Stimulated activated CD4-positive, alpha-beta T cell treated with anti-CD3 and anti-CD28 coated beads, TNF-alpha, amount 100 ng/mL, for 48 hours (primary cell): Measurements from ENCODE around the gene HOXB5.

Source experiments
- DNase-seq, 3 donors: peaks; one replicate each; pipeline ENCODE4 v3.0.0-alpha.2; 2020; ENCODE audit warnings: low read depth in 3 of 3

HOXB5 gene

DNA sequence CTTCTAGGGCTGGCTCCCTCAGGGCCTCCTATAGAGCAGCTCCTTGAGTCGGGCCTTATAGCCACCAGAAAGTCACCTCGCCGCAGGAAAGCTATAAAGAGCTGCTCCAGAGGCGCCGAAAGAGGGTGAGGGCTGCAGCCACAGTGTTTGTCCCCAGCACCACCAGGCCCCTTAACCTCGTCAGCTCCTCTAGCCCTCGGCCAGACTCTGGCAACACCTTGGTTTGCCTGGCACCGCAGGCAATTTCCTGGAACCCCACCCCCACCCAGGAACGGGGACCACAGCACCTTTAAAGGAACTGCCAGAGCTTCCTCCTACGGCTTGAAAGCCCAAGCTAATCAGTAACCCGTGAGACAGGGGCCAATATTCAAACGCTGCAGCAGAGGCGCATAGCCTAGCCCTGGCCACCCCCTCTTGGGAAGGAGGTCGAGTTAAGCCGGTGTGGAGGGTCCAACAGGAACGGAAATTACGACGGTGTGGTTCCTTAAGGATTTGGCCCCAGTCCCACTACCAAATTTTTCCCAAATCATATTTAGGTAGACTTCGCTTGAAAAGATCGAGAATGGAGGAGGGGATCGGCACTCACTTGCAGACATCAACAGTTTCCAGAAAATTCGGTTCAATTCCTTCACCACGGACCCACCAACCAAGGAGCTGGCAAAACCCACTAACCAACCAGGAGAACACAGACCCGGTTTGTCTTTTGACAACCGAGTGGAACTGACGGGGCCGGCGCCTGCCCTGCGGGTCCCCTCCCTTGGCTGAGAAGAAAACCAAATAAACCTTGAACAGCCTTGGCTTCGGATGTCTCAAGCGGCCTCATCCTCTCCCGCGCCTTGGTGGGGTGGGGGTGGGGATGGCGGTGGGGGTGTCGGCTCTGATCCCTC is 8.2 kb upstream of the HOXB5 start:
- no peak for DNase-seq

DNA sequence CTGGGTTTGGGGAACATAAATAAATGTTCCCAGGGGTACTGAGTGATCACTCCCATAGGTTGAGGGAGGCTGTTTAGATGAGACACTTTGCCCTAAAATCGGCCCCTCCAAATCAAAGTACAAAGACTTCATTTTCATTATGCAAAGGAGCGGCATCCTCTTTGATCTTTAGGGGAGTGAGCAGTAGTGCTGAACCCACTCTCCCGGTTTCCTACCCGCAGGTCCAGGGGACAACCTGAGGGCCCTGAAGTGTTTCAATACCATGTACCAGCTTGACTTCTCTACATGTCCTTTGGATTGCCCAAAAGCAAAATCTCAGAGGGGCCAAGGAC is 7.6 kb upstream of the HOXB5 start:
- DNase-seq, result no peak

DNA sequence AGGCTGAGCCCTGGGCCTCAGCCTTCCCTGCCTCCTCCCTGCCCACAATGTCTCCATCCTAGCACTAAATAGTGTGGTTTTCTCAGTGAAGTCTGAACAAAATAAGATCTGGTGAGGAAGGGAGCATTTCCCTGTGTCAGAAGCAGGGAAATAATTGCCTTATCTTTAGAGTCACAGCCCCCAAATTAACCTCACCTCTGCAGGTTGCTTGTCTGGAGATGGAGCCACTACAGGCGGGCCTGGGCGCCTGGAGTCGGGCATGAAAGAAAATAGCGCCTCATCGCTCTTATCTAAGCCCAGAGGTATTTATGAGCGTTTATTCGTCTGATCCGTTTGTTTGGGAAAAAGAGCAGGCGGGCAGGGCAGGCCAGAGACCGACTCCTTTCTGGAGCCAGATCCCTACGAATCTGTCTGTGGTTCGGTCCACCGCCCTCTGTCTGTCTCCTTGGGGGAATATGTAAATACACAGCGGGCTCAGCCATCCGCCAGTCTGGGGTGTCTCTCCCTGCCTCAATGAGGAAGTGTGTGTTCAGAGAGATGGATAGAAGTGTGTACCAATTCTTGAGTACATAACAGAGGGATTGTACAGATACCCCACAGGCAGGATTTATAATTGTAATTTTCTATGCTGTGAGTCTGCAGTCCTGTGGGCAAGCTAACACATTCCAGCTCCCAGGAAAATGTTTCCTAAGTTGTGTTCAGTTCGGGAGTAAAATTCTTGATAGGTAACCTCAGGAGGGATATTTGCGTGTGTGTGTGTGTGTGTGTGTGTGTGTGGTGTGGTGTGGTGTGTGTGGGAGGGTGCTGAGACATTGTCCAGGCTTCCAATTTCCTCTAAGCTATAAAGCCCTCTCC is 6.9 kb upstream of the HOXB5 start:
- no peak for DNase-seq

DNA sequence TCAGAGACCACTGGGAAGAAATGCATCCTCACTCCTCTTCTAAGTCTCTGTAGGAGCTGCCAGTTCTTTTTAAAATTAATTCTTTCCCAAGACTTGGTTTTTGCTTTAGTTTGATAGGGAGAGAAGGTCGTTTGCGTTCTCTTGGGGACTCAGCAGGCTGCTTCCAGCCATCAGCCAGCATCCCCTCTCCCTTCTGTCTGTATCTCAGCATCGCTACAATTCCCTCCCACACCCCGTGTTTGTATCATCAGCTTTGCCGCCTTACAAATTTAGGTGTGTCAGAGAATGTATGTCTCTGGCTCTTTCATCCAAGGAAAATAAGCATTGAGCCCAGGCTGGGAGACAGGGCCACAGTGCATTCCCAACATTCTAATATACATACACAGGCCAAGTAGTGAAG is 5.8 kb upstream of the HOXB5 start:
- no peak for DNase-seq

DNA sequence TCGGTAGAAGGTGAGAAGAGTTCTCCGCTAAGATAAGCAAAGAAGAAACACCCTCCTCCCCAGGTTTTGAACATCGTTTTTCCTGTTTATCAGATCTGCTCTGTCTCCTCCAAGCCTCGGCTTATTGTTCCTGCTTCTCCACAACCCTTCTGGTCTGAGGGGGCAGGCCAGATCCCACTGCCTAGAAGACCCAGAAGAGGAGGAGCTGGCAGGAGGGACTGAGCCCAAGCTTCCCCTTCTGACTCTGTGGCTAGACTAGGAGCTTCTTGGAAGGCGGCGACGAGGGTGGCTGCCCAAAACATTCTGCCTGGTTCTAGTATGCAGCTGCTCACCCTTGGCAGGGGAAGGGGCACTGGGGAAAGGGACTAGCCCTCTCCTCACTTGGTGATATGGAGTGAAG is 5.2 kb upstream of the HOXB5 start:
- DNase-seq, result no peak

DNA sequence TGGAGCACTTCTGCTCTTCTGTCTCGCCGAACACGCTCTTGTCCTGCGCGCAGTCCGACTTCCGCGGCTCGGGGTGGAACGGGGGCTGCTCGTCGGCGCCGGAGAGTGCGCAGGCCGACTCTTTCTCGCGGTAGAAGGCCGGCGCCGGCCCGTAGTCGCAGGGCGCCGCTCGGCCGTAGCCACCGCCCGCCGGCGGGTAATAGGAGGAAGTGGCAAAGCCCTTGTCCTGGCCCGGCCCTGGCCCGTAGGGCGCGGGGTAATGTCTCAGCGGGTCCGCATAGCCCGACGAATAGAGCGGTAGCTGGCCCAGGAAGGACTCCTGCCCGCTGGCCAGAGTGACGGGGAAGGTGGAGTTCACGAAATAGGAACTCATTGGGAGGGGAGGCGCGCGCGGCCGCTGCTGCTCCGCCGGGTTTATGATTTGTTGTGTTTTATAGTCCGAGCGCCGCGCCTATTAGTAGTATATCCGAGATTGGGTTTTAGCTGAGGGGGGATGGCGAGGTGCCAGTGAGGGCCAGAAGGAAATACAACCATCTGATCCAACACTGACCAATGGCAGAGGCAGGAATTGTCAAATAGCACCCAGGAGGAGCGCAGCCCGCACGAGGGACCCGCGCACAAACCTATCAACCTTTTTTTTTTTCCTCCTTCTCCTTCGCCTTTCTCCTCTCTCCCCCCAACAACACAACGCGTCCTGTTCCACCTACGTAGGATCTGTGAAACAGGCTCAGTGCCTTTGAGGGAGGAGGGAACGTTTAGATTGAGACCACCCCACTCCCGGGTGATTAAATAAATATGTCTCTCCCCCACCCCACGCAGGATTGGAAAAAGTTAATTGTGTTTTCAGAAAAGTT is 4.4 kb upstream of the HOXB5 start:
- no peak for DNase-seq

DNA sequence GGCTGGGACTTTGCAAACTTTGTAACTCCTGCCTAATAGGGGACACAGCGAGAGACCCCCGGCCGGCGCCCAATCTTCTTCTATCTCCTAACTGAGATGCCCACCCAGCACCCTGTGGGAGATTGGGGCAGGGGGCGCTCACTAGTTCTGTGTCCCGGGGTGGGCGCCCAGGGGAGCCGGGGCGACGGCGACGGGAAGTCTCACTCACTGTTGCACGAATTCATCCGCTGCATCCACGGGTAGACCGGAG is 3.9 kb upstream of the HOXB5 start:
- no peak for DNase-seq

DNA sequence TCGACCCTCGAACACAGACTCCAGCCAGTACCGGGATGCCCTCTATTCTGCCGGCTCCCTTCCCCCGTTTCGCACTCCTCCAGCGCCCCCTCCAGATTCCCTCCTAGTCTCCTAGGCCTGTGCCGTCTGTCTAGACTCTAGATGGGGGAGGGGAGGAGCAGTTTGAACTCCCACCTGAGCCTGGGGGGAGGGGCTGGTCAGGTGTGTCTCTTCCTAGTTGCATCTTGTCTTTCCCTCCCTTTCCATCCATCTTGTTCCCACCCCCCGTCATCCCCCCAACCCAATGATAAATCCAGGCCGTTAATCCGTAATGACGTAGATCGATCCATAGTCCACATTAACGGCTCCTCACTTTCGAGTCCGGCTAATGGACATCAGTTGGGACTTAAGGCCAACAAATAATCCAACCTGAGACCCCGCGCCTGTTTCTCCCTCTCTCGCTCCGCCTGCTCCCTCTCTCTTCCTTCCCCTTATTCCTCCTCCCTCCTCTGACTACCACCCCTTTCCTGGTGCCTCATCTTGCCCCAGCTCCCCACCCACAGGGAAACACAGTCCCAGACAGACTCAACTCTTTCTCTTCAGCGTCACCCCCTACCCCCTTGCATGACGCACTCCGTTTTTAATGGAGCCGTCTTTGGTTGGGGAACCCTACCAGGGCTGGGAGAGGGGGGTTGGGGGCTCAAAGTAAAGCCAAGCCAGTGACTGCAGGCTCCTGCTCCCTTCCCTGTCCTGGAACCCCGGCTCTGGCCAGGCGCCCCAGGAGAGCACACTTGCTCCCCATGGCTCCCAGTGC is 3.4 kb upstream of the HOXB5 start:
- DNase-seq, result no peak

DNA sequence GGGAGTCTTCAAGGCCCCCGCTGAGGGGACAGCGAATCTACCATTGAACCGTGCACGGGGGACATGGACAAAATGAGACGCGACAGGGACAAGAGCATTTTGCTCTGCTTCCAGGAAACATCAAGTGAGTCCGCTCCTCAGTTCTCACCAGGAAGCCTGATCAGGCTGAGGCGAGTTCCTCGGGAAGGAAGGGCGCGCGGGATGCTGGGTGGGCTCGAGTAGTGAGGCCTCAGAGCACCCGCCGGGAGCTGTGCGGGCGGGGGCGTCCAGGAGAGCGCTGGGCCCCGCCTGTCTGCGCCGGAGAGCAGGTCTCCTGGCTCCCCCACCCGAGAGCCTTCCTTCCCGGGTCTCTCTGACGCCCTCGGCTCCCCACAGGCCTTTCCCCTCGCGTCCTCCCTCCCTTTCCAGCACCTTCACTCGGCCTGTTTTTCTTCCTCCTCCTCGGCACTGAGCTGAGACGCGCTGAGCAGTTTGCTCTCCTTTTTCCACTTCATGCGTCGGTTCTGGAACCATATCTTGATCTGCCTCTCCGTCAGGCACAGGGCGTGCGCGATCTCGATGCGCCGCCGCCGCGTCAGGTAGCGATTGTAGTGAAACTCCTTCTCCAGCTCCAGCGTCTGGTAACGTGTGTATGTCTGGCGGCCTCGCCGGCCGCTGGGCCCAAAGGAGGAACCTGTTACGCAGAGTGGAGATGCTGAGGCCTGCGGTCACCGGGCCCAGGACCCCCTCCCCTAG is 2.6 kb upstream of the HOXB5 start:
- DNase-seq, result no peak

DNA sequence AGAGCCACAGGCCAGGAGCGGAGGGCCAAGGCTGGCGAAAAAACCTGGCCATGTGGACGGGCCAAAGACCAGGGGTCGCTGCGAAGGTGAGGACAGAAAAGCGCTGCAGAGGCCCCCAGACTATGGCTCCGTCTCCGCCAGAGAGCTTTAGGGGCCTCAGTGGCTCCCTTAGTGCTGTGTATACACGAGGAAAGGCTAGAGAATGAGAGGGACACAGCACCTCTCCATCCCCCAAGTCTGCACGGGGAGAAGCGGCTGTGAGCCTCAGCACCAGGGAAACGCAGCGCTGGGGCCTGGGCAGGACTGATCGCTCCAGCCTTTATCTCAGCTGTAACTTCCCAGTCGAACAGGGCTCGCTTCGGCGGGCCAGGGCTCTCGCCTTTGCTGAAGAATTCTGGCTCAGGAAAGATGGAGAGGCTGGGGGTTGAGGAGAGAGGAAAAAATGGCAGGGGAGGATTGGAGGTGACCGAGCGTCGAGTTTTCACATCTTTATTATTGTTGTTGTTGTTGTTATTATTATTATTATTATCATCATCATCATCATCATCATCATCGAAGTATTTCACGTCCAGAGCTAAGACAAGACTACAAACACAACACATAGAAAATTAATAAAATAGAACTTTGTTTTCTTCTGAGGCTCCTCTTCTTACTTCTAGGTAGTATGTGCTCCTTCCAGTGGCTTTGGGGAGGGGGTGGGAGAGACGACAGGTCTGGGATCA is 1.9 kb upstream of the HOXB5 start:
- DNase-seq, result no peak

DNA sequence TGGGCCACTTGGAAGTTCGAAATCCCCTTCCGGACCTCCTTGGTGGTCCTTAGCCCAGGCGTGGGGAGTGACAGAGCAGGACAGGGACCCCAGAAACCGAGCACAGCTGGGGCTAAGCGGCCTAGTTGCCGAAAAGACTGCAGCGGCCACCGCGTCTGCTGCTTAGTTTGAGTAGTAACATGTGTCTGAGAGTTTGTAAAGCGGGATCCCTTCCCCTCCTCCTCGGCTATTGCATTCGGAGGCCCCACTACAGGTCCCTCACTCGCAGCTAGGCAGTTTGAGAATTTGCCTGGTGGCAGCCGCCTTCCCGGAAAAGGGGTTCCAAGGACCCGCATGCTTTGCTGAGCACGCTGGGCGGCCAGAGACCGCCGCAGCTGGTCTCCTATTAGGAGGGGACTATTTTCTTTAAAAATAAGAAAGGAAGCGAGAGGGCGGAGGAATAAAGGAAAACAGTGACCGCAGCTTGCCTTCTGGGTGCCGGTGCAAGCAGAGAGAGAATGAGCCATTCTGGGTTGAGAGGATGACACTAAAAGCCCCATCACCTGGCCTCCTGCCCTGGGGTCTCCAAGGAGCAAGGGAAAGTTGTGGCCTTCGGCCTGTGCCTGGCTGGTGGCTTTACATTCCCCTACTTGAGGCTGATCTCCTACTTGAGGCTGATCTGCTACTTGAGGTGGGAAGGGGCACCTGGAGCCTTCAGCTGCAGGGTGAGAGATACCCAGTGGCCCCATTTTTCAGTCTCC is 1.1 kb upstream of the HOXB5 start:
- no peak for DNase-seq

DNA sequence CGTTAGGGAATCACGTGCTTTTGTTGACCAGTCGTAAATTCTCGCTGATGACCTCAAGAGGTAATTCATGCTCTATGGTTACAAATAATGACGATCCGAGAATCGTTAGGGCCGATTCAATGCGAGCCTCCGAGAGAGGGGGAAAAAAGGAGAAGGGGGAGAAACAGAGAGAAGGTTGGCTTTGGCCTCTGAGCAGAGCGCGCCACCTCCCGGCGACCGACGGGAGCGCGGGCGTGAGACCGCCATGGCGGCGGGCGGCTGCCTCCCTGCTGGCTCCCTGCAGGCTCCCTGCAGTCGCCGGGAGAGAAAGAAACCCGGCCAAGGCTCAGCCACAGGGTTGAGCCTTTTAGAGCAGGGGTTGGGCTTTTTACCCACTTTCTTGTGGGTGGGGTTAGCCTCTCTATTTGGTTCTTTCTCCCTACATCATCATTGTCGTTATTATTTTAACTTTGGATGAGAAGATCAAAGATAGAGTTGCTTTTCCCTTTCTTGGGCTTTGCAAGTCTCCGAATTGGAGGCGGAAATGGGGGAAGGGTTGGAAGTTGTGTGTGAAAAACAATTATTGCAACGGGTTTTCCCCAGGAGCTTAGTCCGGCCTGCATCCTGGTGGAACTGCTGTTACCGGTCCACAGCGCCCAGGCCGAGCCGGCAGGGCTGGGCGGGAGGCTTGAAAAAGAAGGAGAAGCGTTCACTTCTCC is 410 bp upstream of the HOXB5 start:
- DNase-seq, result peak; percentile 61 to 76 (median 65)

DNA sequence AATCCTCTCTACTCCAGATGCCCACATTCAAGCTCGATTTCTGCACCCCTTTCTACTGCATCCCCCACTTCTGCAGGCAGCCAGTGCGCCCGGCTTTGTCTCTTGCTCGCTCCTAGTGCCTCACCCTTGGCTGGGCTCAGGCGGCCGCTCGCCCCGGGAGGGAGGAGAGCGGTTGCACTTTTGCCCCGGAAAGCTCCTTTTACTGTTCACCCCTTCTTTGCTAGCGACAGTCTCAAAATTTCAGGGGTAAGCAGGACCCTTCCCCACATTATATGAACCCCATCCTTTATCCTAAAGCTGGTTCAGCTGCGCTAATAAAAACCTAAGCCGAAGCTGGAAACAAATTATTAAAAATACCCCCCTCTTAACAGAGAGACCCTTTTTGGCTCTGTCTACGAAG is 1.0 kb downstream of the HOXB5 start:
- no peak for DNase-seq

DNA sequence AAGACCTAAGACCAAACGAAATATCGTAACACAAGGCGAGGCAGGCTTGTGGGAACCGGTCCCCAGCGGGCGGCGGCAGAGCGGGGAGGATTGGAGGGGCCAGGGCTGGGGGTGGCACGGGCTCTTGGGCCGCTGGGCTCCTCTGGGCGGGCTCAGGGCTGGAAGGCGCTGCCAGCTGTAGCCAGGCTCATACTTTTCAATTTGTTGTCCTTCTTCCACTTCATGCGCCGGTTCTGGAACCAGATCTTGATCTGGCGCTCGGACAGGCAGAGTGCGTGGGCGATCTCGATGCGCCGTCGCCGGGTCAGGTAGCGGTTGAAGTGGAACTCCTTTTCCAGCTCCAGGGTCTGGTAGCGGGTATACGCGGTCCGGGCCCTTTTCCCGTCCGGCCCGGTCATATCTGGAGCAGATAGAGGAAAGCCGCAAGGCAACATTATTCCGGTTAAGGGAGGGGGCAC is 1.5 kb downstream of the HOXB5 start:
- no peak for DNase-seq

DNA sequence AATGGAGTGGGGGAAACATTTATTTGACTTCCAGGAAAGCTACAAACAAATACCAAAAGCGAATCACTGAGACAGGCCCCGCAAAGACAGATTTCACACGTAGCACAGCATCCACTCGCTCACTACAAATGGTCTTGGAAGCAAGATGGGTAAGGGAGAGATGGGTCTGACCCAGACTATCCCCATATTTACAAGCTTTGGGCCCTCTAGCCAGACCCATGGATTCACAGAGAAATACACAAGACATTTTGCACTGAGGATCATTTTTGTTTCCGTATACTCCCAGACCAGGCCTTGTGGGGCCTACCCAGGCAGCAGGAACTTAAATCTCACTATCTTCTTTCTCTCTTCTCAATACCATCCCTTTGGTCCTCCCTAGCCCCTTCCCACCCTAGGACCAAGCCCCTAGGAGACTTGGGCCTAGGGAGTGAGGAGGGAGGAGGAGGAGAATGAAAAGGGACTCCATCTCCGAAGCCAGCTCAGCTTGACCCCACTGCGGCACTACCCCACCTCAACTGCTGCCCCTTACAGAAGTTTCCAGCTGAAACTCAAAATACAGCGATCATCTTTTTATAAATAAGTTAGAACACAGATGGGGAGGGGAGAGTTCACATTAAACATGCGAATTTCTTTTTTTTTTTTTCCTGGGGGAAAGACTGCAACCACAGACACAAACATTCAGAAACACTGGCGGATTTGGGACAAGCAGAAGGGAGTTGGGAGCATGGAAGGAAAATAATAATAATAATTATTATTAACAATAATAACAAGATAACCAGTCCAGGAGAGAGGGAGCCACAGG is 2.1 kb downstream of the HOXB5 start:
- no peak for DNase-seq

DNA sequence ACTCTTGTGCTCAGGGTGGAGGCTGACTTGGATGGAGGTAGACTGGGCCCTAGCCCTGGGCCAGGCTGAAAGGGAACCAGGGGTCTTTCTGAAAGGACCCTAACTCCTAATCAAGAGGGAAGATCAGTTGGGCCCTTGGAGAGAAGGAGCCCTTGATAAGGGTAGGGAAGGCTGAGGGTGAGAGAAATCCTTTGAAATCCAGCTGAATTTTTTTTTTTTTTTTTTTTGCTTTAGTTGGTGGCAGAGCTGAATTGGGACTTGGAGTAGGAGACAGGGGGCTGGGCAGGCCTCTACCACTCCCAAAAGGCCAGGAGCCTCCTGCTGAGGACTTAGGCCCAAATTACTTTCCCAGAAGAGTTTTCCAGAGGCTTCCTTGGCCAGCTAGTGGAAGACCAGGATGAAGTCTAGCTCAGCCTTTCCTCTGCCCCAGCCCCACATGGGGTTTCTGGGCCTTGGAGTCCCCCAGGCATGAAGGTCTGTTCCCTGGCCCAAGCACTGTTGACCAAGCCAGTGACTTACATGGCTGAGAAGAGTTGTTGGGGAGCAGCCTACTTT is 2.9 kb downstream of the HOXB5 start:
- DNase-seq, result no peak

DNA sequence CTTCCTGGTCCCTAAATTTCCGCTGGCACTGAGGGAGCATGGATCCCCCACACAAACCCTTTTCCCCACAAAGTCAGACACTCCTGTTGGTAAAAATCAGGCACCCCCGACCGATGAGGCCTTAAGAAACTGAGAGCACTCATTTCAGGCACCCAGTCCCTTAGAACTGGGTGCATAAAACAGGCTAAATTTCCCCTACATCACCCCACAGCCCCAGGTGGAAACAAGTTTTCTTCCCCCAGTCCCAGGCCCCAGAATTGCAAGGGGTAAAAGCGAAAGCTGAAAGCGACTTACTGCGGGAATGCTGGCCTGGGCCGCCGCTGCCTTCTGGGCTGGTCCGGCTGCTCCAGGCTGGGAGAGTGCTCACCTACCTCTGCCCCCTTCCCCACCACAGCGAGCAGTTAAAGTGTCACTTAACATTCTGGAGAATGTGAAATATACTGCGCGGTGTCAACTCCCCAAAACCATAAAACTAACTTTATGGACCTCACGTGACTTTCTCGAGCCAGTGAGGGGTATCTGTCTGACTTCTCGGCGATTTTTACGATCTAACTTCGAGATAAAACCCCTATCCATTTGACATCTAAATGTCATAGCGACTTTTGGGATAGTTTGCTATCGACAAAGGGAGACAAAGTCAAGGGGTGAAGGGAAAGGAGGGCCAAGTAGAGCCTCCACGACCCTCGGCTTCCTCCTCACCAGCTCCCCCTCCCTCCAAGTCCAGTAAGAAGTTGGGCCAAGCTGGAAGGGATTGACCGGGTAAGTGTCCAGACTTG is 3.6 kb downstream of the HOXB5 start, which contains the start of gene HOXB3:
TSS of gene HOXB3 (minus strand) at position 411 of the 776 bp plus-strand sequence. CDS start 37,767 bp downstream, outside the sequence.
- no peak for DNase-seq
